OCI-LY1 (cell line): ENCODE results near the gene CPT2.

Experiments used
- EZH2 ChIP-seq: fragments of 200-600 bp; sonication (generic), shearing (Covaris generic); IDR thresholded peaks from 2 replicates; pipeline ENCODE4 v1.8.0; 2017; ENCODE audit warnings: borderline replicate concordance, mixed run types, mild to moderate bottlenecking, antibody characterized with exemption, low read length, moderate library complexity, mixed read lengths
- TF ChIP-seq, protein P1 (sequence below): fragments of 200-600 bp; sonication (generic), shearing (Covaris generic); IDR thresholded peaks from 2 replicates; pipeline ENCODE4 v1.5.1; 2017; ENCODE audit warnings: mild to moderate bottlenecking, antibody characterized with exemption, low read length, moderate library complexity, mixed read lengths

DNA sequence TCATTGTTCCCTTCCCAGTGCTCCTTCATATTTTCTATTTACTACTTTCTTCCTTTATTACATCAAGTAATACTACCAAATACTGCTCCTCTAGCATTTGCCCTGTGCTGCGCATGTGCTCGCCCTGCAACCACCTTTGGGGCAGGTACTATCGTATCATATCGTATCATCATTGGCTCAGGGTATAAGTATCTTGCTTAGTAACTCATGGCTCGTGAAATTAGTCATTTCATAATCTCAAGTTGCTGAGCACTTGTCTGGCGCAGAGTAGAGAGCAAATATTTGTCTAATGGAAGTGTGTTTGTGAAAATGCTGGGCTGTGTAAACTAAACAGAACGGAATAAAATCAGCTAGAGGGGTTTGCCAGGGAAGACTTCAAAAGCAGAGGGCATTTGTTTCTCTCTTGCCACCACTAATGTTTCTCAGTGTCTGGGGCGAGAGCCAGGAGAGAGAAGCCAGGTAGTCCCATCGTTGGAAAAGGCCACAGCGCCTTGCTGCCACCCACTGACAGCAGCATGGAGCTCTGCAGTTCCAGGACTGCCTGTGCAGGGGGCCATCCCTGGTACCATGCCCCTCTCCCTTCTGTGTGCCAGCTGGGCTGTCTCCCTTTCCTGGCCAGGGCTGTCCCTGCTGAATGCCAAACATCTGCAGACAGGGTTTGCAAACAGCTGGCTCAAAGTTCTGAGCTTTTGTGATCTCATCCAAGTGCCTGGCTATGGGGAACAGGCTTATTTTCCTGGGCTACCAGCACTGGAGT is 20.0 kb upstream of the CPT2 start:
- TF ChIP-seq, protein P1, sequence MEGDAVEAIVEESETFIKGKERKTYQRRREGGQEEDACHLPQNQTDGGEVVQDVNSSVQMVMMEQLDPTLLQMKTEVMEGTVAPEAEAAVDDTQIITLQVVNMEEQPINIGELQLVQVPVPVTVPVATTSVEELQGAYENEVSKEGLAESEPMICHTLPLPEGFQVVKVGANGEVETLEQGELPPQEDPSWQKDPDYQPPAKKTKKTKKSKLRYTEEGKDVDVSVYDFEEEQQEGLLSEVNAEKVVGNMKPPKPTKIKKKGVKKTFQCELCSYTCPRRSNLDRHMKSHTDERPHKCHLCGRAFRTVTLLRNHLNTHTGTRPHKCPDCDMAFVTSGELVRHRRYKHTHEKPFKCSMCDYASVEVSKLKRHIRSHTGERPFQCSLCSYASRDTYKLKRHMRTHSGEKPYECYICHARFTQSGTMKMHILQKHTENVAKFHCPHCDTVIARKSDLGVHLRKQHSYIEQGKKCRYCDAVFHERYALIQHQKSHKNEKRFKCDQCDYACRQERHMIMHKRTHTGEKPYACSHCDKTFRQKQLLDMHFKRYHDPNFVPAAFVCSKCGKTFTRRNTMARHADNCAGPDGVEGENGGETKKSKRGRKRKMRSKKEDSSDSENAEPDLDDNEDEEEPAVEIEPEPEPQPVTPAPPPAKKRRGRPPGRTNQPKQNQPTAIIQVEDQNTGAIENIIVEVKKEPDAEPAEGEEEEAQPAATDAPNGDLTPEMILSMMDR: no peak
- no peak for TF ChIP-seq EZH2
